ENCODE results near the gene EFHC1.
A peak's percentile ranks its signal among the peaks of the same experiment; 100 is the strongest.

Gene EFHC1

GRCh38 chr6:52503323-52503747, 83.2 kb downstream of the EFHC1 start:
- H3K4me3 ChIP-seq (ENCODE audit: low read depth, low read length): no peak overlapping the region
- in situ Hi-C loops (cut with HindIII; ENCODE audit: low sequenced_read_pairs): no loop called here
- peak; percentile 33 for TF ChIP-seq CTCF (IDR thresholded peaks at IDR 0.05; ENCODE audit: low read depth, low read length)
- DNase-seq (ENCODE audit: low read depth, low spot score): peak; percentile 51

- no peak for TF ChIP-seq CTCF (IDR thresholded peaks at IDR 0.05; ENCODE audit: low read depth, low read length)
- no peak overlapping the region for H3K4me3 ChIP-seq (ENCODE audit: low read depth, low read length)
- in situ Hi-C loops (cut with HindIII; ENCODE audit: low sequenced_read_pairs): no loop called here
- DNase-seq (ENCODE audit: low read depth, low spot score): peak; percentile 86
Observed at GRCh38 chr6:52503851-52504781, 84.0 kb downstream of the EFHC1 start.

GRCh38 chr6:52504782-52505136, 84.6 kb downstream of the EFHC1 start:
- no peak overlapping the region for H3K4me3 ChIP-seq (ENCODE audit: low read depth, low read length)
- no peak for DNase-seq (ENCODE audit: low read depth, low spot score)
- no peak for TF ChIP-seq CTCF (IDR thresholded peaks at IDR 0.05; ENCODE audit: low read depth, low read length)
- in situ Hi-C loops (cut with HindIII; ENCODE audit: low sequenced_read_pairs): no loop called here

- no peak overlapping the region for H3K4me3 ChIP-seq (ENCODE audit: low read depth, low read length)
- no peak for DNase-seq (ENCODE audit: low read depth, low spot score)
- no peak for TF ChIP-seq CTCF (IDR thresholded peaks at IDR 0.05; ENCODE audit: low read depth, low read length)
- in situ Hi-C loops (cut with HindIII; ENCODE audit: low sequenced_read_pairs): no loop called here
Observed at GRCh38 chr6:52505726-52506409, 85.7 kb downstream of the EFHC1 start.

- no peak overlapping the region for H3K4me3 ChIP-seq (ENCODE audit: low read depth, low read length)
- no peak for TF ChIP-seq CTCF (IDR thresholded peaks at IDR 0.05; ENCODE audit: low read depth, low read length)
- in situ Hi-C loops (cut with HindIII; ENCODE audit: low sequenced_read_pairs): no loop called here
- DNase-seq (ENCODE audit: low read depth, low spot score): no peak
Observed at GRCh38 chr6:52506476-52506875, 86.3 kb downstream of the EFHC1 start.

- no peak overlapping the region for H3K4me3 ChIP-seq (ENCODE audit: low read depth, low read length)
- TF ChIP-seq CTCF (IDR thresholded peaks at IDR 0.05; ENCODE audit: low read depth, low read length): no peak
- in situ Hi-C loops (cut with HindIII; ENCODE audit: low sequenced_read_pairs): no loop called here
- DNase-seq (ENCODE audit: low read depth, low spot score): peak; percentile 47
Observed at GRCh38 chr6:52507557-52508260, 87.6 kb downstream of the EFHC1 start.

All from astrocyte of the spinal cord (primary cell).